ENCODE results near the gene JMY. TPM values are rescaled to one million over a fixed set of nuclear protein-coding genes. Genes with fewer than 3 reads are reported as not detected.

Gene JMY
- total RNA-seq, 1 experiment from 2014 or later: 15.2 TPM

- H3K27me3 ChIP-seq (ENCODE audit: insufficient read depth, low read length): no peaks in the 10 kb centered on the region
- TF ChIP-seq, protein P1, sequence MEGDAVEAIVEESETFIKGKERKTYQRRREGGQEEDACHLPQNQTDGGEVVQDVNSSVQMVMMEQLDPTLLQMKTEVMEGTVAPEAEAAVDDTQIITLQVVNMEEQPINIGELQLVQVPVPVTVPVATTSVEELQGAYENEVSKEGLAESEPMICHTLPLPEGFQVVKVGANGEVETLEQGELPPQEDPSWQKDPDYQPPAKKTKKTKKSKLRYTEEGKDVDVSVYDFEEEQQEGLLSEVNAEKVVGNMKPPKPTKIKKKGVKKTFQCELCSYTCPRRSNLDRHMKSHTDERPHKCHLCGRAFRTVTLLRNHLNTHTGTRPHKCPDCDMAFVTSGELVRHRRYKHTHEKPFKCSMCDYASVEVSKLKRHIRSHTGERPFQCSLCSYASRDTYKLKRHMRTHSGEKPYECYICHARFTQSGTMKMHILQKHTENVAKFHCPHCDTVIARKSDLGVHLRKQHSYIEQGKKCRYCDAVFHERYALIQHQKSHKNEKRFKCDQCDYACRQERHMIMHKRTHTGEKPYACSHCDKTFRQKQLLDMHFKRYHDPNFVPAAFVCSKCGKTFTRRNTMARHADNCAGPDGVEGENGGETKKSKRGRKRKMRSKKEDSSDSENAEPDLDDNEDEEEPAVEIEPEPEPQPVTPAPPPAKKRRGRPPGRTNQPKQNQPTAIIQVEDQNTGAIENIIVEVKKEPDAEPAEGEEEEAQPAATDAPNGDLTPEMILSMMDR (conservative IDR thresholded peaks at IDR 0.05): no peak
- H2BK15ac ChIP-seq (ENCODE audit: low read depth, low read length): no peak overlapping the region
- Mint-ChIP-seq H3K4me1 (peaks cover 5% of the 10 kb centered on the region in 2 experiments), H3K27me3 (ENCODE audit: low read depth) (no peaks in the 10 kb centered on the region), H3K9me3 (no peaks in the 10 kb centered on the region), H3K36me3 (ENCODE audit: insufficient read depth in 1 of 3, low read depth in 3 of 3) (peaks cover 0 to 20% (median 13%) of the 10 kb centered on the region in 3 experiments; a peak in 5 of 7 replicates), H3K4me3 (no peak overlapping the region), H3K27ac (no peak overlapping the region; a peak in 1 of 7 replicates)
- H3K4me1 ChIP-seq (ENCODE audit: insufficient read depth, low read length): no peaks in the 10 kb centered on the region
- H3K9ac ChIP-seq (ENCODE audit: extremely low read depth, insufficient read length, low read length): no peak overlapping the region
- H3K79me1 ChIP-seq (ENCODE audit: insufficient read depth, low read depth, low read length, poor library complexity, severe bottlenecking): no peaks in the 10 kb centered on the region
- H3K4me2 ChIP-seq (ENCODE audit: insufficient read depth, insufficient read length, low read length): no peak overlapping the region
- no peak overlapping the region for H3T11ph ChIP-seq (ENCODE audit: low read length)
- no peaks in the 10 kb centered on the region for H3K23me2 ChIP-seq (ENCODE audit: insufficient read length, low read depth, low read length, poor library complexity, severe bottlenecking)
- WGBS (ENCODE audit: extremely low coverage, insufficient read length, low lambda C conversion rate): no CpG with 5 or more reads among the region's 2 CpGs
- H4K5ac ChIP-seq (ENCODE audit: insufficient read length, low read depth, low read length): no peak overlapping the region
- H3K79me2 ChIP-seq (ENCODE audit: insufficient read depth, low read length): no peaks in the 10 kb centered on the region
- no peaks in the 10 kb centered on the region for H3K9me3 ChIP-seq (ENCODE audit: control insufficient read depth, low read depth, low read length)
- no peak overlapping the region for H4K8ac ChIP-seq (replicated peaks; ENCODE audit: insufficient read length, low read depth, low read length)
- no peak overlapping the region for H3K18ac ChIP-seq (ENCODE audit: insufficient read length, low read depth, low read length)
- no peak overlapping the region for H3K4ac ChIP-seq (ENCODE audit: low read depth, low read length)
- no peak overlapping the region for H2BK120ac ChIP-seq (ENCODE audit: low read depth, low read length, poor library complexity, severe bottlenecking)
- no peak overlapping the region for H2BK20ac ChIP-seq (ENCODE audit: low read depth, low read length, poor library complexity, severe bottlenecking)
- no peak overlapping the region for H3K23ac ChIP-seq (ENCODE audit: insufficient read length, low read depth, low read length)
- no peak overlapping the region for H2AK5ac ChIP-seq (ENCODE audit: insufficient read length, low read length)
- no peak for DNase-seq
- no peaks in the 10 kb centered on the region for H4K20me1 ChIP-seq (ENCODE audit: control insufficient read depth, insufficient read depth, insufficient read length)
- H3K56ac ChIP-seq (ENCODE audit: insufficient read length, low read depth, low read length): no peak overlapping the region
- H2AFZ ChIP-seq (ENCODE audit: low read length): no peak overlapping the region
- no peak overlapping the region for H3K27ac ChIP-seq (ENCODE audit: insufficient read length, low read depth, low read length)
- no peak overlapping the region for H4K91ac ChIP-seq (ENCODE audit: insufficient read length, low read depth, low read length)
- no peak overlapping the region for H2BK12ac ChIP-seq (ENCODE audit: insufficient read length, low read depth, low read length)
- no peak overlapping the region for H3K14ac ChIP-seq (ENCODE audit: insufficient read depth, low read length)
- no peak overlapping the region for H2BK5ac ChIP-seq (ENCODE audit: insufficient read length, low read length)
Observed at GRCh38 chr5:79295029-79295428, 59.1 kb downstream of the JMY start.
